Islet precursor cell (in vitro differentiated cells): ENCODE measurements around the gene ELAC1.
"Not testable (repeated sequence)": the region's sequence is repeated elsewhere in the genome, so short reads cannot be mapped to it uniquely, and the experiment has no call there.

ENCODE experiments used
- DNase-seq: peaks from one replicate; pipeline ENCODE4 v3.0.0-alpha.2; 2018

The ELAC1 gene, protein sequence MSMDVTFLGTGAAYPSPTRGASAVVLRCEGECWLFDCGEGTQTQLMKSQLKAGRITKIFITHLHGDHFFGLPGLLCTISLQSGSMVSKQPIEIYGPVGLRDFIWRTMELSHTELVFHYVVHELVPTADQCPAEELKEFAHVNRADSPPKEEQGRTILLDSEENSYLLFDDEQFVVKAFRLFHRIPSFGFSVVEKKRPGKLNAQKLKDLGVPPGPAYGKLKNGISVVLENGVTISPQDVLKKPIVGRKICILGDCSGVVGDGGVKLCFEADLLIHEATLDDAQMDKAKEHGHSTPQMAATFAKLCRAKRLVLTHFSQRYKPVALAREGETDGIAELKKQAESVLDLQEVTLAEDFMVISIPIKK

GRCh38 chr18:50967714-50968661, at the start of gene ELAC1:
Gene ELAC1 (plus strand): TSS chr18:50968040. CDS start chr18:50974405, 6,365 bp downstream.
- DNase-seq, result peak; percentile 87

- no peak for DNase-seq
Measured at GRCh38 chr18:50918153-50918552, 49.7 kb upstream of the ELAC1 start.

DNA sequence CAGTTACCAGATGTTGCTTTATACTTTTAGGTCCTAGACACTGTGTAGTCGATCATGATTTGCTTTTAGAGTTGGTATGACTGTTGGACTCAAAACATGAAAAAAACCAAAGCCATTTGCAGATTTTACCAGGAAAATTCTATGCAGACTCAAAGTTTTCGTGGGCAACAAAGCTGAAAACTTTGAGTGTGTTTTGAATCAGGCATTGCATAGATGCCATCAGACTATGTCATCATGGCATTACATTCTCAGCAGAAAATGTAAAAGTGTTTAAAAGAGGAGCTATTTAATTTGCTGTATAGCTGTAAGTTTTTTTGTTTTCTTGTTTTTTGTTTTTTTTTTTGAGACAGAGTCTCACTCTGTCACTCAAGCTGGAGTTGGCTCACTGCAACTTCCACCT, 43.5 kb upstream of the ELAC1 start:
- DNase-seq, result no peak

GRCh38 chr18:50926521-50926920, 41.3 kb upstream of the ELAC1 start:
- DNase-seq, result no peak

- DNase-seq, result no peak
Measured at GRCh38 chr18:50928551-50928950, 39.3 kb upstream of the ELAC1 start.

- no peak for DNase-seq
Measured at GRCh38 chr18:50933684-50934083, 34.2 kb upstream of the ELAC1 start.

DNA sequence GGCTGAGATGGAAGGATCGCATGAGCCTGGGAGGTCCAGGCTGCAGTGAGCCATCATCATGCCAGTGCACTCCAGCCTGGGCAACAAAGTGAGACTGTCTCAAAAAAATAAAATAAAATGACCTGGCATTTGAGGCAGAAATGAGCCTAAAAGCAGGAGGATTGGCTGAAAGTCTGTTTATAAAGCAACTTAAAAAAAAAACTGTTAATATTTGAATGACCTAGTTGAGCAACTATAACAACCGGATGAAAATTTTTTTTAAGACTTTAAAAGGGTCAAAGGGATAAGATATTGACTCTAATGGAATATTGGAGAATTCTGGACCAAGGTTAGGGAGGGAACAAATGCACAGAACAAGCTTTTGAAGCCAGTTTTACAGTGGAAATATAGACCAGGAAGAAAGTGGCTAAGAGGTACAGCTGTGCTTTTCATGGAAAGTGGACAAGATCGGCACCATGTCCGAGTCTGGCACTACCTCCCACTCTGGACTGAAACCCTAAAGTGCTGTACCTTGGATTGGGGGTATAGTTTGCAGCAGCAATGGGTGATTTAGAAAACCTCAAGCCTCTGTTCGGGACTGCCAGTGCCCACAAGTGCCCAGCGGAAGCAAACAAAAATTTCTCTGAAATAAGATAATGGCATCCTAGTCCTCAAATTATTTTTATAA, 33.2 kb upstream of the ELAC1 start:
- no peak for DNase-seq

DNA sequence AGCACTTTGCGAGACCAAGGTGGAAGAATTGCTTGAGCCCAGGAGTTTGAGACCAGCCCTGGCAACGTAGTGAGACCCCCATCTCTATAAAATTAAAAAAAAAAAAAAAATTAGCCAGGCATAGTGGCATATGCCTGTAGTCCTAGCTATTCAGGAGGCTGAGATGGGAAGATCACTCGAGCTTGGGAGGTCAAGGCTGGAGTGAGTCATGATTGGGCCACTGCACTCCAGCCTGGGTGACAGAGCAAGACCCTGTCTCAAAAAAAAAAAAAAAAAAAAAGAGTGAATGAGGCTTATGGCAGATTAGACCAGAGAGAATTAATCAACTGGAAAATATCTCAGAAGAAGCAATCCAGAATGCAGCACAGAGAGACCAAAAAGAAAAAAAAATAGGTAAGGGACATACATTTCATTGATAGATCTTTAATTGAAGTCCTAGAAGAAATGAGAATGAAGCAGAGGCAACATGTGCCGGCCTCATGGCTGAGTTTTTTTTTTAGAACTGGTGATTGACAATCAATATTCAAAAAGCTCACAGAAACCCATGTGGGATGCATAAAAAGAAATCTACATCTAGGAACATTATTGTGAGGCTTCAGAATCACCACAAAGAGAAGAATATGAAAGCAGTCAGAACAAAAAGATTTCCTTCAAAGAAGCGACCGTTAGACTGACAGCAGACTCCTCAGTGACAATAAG, 32.2 kb upstream of the ELAC1 start:
- no peak for DNase-seq

GRCh38 chr18:50937183-50937582, 30.7 kb upstream of the ELAC1 start:
- no peak for DNase-seq

DNA sequence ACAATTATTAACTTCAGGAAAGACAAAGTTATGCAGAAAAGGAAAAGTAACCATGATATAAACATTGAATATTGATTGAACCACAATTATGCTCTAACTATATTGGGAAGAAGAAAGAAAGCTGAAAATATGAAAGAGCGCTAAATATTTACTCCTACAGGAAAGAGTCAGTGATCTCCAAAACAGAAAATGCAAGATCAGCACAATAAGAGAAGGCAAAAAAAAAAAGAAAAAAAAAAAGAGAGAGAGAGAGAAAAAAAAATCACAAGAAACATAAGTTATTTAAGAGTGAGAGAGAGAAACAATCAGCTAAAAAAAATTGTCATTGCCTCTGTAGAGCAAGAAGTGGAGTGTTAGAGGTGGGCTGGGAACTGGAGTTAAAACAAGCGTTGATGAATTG, 28.9 kb upstream of the ELAC1 start:
- no peak for DNase-seq

- DNase-seq, result peak; percentile 59
Measured at GRCh38 chr18:50944245-50944932, 23.5 kb upstream of the ELAC1 start.

- not testable (repeated sequence) for DNase-seq
Measured at GRCh38 chr18:50945918-50946317, 21.9 kb upstream of the ELAC1 start.

- no peak for DNase-seq
Measured at GRCh38 chr18:50947899-50948298, 19.9 kb upstream of the ELAC1 start.

- no peak for DNase-seq
Measured at GRCh38 chr18:50949185-50949584, 18.7 kb upstream of the ELAC1 start.

DNA sequence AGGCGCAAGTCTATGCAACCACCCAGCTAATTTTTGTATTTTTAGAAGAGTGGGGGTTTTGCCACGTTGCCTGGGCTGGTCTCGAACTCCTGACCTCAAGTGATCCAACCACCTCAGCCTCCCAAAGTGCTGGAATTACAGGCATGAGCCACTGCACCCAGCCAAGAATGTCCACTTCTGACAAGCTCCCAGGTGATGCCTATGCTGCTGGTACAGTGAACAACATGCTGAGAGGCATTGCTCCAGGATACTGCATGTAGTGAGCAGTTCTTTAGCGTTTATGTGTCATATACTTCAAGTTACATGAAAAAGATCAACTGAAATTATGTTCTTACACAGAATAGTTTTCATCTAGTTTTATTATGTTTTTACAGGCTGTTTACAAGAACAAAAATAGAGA, 17.2 kb upstream of the ELAC1 start:
- no peak for DNase-seq

- DNase-seq, result no peak
Measured at GRCh38 chr18:50953822-50954221, 14.0 kb upstream of the ELAC1 start.

GRCh38 chr18:50955253-50955652, 12.6 kb upstream of the ELAC1 start:
- DNase-seq, result no peak

DNA sequence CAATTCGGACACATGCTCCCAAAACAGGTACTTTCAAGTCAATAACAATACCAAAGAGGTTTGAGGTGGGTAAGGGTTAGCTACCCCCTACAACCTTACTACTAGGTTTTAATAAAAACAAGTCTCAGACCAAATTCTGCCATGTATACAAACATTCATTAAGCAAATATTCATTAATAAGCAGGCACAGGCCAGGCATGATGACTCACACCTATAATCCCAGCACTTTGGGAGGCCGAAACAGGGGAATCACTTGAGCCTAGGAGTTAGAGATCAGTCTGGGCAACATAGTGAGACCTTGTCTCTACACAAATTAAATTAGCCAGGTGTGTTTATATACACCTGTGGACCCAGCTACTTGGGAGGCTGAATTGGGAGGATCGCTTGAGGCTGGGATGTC, 11.7 kb upstream of the ELAC1 start:
- no peak for DNase-seq

GRCh38 chr18:50961974-50962373, 5.9 kb upstream of the ELAC1 start:
- DNase-seq, result no peak

DNA sequence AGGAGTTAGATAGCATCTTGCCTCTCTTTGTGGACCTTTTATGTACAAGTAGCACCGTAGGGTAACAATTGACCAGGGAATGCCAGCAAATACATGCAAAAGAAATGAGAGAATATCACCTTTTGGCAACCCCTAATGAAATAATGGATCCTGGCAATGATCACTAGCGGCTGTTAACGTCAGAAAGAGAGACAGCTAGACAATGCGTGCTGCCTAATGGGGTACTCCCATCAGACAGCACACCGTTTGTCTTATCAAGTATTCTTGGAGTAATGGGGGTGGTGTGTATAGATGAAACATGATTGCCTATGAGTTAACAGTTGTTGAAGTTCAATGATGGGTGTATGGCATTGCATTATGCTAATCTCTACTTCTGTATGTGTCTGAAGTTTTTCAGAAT, 1.6 kb downstream of the ELAC1 start:
- DNase-seq, result no peak

GRCh38 chr18:50970006-50970405, 2.2 kb downstream of the ELAC1 start:
- no peak for DNase-seq

- DNase-seq, result not testable (repeated sequence)
Measured at GRCh38 chr18:50972404-50972803, 4.6 kb downstream of the ELAC1 start.
